Activated CD4-positive, alpha-beta T cell treated with anti-CD3 and anti-CD28 coated beads for 48 hours (primary cell): ENCODE measurements around the gene MAP2K3.

Source experiments
- DNase-seq: peaks from one replicate; pipeline ENCODE4 v3.0.0-alpha.2; 2020

Gene MAP2K3

GRCh38 chr17:21284319-21285163 is at the start of gene MAP2K3:
TSS of gene MAP2K3 (plus strand) at chr17:21284711. CDS start at chr17:21284921, 210 bp downstream.
- DNase-seq, result peak; percentile 99

- DNase-seq, result no peak
These were observed 48.6 kb upstream of the MAP2K3 start for GRCh38 chr17:21235921-21236320.

DNA sequence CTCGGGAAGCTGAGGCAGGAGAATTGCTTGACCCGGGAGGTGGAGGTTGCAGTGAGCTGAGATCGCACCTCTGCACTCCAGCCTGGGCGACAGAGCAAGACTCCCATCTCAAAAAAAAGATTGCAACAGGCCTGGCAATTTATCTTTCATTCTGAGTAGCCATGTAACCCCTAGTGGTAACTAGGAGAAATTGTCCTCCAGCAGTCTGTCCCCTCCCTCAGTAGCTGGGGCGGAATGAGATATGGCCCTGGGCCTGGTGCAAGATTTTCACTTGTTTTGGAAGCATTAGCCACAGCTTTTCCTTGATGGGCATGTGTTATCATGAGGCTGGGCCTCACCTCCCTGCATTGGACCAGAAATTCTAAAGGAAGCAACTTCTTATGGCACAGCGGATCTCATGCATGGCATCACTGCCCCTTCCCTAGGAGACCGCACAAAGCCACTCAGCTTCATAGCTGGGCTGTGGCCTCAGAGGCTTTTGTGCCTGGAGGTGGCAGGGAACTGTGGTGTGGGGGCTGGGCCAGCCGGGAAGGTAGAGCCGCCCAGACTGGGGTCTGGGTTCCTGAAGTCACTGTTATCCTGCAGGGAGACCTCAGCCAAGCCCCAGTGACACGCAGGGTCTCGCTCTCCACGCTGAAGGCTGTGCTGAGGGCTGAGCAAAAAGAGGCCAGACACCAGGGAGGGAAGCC is 44.7 kb upstream of the MAP2K3 start:
- DNase-seq, result no peak

- no peak for DNase-seq
These were observed 44.0 kb upstream of the MAP2K3 start for GRCh38 chr17:21240369-21241055.

DNA sequence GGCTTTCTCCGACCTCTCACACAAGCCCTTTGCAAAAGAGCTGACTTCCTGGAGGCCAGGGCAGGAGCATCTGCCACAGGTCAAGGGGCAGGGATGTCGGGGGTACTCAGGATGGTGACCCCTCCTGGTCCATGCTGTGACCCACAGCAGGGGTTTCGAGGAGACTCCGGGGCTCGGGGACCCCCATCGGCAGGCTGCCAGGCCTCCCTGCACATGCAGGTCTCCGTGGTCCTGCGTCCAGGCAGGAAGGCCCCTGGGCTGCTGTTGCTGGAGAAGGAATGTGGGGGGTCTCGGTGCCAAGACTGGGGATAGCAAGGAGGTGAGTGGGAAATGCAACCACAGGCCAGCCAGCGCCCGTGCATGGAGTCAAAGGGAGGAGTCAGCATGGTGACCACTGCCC is 42.9 kb upstream of the MAP2K3 start:
- no peak for DNase-seq

DNA sequence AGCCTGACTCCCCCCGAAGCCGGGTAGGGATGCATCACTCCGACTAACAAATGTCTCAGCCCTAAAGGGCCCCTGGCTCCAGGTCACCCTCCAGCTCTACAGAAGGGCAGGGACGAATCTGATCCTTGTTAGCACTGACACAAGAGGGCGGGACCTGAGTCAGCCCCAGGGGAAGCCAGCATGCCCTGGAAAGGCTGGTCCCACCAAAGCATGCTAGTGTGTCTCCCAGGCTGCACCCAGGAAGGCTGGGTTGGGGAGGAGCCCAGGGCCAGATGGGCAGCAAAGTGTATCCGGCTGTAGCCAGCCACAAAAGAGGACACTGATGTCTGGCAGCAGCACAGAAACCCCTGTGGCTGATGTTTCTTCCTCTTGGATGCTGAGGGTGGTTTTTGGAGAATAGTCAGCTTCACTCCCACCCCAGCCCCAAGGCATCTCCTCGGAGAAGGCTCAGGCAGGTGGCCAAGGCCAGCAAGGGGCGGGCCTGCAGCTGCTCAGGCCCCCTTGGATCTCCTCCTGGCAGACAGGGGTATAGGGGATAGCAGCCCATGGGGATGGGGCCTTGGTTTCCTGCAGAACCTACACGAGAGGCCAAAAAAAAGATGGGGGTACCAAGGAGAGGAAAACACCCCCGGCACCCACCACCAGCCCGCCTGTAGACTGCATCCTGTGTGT is 42.3 kb upstream of the MAP2K3 start:
- DNase-seq, result no peak

GRCh38 chr17:21242780-21243515 is 41.6 kb upstream of the MAP2K3 start:
- no peak for DNase-seq

GRCh38 chr17:21243516-21244303 is 40.8 kb upstream of the MAP2K3 start:
- no peak for DNase-seq

- no peak for DNase-seq
These were observed 38.8 kb upstream of the MAP2K3 start for GRCh38 chr17:21245639-21246084.

DNA sequence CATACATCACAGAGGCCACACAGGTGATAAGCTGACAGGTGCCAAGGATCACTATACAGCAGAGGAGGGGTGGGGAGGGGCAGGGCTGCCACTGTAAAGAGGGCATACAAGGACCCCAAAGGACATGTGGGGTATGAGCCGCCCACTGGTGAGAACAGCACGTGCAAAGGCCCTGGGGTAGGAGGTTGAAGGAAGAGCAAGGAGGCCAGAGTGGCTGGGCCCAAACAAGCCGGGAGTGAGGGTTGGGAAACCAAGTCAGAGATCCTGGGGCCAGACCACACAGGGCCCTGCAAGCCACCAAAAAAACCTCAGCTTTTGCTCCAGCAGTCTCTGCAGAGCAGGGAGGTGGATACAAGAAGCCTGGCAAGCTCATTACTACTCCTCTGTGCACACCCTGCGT is 37.8 kb upstream of the MAP2K3 start:
- no peak for DNase-seq

- no peak for DNase-seq
These were observed 36.8 kb upstream of the MAP2K3 start for GRCh38 chr17:21247552-21248258.

DNA sequence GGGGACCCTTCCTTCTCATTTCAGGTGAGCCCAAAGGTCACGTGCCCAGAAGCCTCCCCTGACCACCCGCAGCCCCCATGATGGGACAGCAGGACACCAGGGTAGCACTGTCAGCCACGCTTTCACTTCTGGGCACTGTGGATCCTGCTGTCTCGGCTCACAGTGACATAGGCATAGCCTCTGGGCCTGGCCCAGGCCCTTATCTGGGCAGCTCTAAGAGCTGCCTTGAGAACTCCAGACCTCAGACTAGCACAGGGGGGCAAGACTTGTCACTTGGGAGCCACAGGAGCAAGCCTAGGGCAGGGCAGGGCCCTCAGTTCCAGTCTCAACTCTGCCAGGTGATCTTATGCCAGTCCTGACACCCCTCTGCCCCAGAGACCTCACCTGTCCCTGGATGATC is 36.0 kb upstream of the MAP2K3 start:
- DNase-seq, result no peak

DNA sequence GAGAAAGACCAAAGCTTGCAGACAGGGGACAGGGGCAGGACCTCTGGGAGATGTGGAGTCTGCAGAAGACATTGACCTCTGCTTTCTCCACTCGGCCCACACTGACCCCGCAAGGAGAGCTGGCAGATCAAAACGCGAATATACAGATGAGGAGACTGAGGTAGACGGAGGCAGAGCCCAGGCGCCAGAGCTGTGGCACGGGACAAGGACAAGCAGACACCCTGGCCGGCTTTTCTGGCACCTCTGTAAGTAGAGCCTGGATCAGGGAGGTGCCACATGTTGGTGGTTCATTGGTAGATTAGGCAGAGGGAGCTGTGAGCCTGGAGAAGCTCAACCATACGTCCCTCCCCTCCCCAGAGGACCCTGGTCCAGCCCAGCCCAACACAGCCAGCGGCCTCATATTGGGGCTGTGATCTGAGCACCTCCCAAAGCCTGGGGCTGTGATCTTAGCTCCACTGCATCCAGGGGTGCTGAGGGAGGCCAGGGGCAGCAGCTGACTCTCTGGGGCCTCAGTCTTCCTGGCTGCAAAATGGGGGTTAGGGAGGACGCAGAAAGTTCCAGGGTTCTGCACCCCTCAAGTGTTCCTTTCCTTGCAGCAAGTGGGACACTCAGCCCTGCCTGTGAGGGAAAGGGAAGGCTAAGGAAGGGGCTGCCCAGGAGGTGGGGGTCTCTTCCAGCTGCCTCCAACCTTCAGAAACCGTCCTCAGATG is 35.3 kb upstream of the MAP2K3 start:
- DNase-seq, result no peak

- DNase-seq, result no peak
These were observed 34.4 kb upstream of the MAP2K3 start for GRCh38 chr17:21249920-21250703.

- DNase-seq, result no peak
These were observed 33.7 kb upstream of the MAP2K3 start for GRCh38 chr17:21250854-21251253.

DNA sequence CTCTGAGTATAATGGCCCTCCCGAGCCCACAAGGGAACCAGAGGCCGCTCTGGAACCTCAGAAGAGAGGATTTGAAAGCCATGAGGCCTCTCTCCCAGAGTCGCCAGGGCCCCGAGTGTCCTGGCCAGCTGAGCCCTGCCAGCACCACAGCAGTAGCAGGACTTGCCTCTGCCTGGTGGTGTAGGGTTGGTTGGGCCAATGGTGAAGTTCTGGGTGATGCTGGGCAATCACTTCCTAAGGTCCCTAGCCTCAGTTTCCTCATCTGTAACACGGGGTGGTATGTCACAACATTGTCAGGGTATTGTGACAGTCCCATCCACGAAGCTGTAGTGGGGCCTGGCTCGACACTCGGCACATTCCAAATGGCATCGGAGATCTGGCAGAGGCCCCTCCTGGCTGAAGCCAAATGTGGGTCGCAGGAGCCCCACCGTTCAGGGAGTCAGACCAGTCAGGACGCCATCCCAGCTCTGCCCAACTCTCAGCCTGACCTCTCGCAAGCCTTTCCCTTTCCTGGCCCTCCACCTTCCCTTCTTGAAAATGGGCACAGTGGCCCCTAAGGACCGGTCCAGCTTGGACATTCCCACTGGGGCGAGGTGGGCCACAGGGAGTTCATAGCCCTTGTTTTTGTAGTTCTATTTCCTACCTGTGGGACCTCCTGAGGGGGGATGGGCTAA is 33.0 kb upstream of the MAP2K3 start:
- no peak for DNase-seq

DNA sequence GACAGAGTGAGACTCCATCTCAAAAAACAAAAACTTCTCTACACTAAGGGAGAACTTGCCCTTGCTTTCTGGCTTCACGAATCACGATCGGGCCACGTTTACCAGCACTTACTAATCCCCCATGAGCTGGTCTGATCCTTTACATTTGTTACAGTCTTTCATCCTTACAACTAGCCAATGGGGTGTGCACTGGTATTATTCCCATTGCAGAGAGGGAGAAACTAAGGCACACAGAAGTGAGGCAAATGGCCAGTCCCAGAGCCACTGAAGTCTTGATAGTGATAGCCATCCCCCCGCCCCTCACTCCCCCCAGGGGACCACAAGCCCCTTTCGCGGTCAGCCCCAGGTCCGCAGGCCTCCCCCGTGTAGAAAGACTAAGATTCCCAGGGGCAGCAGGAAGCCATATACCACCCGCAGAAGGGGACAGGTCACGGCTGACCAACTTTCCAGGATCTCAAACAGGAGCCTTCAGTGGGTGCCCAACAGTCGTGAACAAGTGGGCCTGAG is 32.2 kb upstream of the MAP2K3 start:
- no peak for DNase-seq
